ENCODE measurements around the gene TMEM38A.

TMEM38A gene

GRCh38 chr19:16660763-16661479 is at the start of gene TMEM38A:
TMEM38A (plus strand) TSS chr19:16661139; CDS start chr19:16661218, 79 bp downstream.
- no peak for TF ChIP-seq ZFX (IDR thresholded peaks at IDR 0.05; ENCODE audit: borderline replicate concordance)
- H3K27ac ChIP-seq, result peak within 1 kb of the TSS; percentile 83

- TF ChIP-seq ZFX (IDR thresholded peaks at IDR 0.05; ENCODE audit: borderline replicate concordance) (no peak), CTCF (IDR thresholded peaks at IDR 0.05) (no peak)
Observed at GRCh38 chr19:16612636-16613035, 48.3 kb upstream of the TMEM38A start.

DNA sequence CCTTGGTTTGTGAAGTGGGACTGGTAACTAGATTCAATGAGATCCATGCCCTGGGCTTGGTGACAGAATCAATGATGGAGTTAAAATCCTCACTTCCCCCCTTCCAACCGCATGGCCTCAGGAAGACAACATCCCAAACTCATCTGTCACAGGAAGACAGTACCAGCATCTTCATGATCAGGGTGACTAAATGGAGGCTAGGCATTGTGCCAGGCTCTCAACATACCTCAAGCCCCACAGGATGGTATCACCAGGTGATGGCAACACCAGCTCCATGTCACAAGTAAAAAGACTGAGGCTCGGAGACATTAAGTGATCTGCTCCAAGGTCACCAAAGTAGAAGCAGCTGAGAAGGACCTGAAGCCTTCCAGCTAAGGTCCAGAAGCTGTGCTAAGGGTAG is 47.1 kb upstream of the TMEM38A start:
- TF ChIP-seq CTCF (IDR thresholded peaks at IDR 0.05), result no peak
- TF ChIP-seq ZFX (IDR thresholded peaks at IDR 0.05; ENCODE audit: borderline replicate concordance), result no peak
- H3K27ac ChIP-seq, result peak overlapping the region; percentile 60

More at GRCh38 chr19:16612636-16613035, 48.3 kb upstream of the TMEM38A start:
- H3K27ac ChIP-seq, result peak overlapping the region; percentile 60

- peak overlapping the region; percentile 51 for H3K27ac ChIP-seq
- no peak for TF ChIP-seq ZFX (IDR thresholded peaks at IDR 0.05; ENCODE audit: borderline replicate concordance)
- no peak for TF ChIP-seq CTCF (IDR thresholded peaks at IDR 0.05)
Observed at GRCh38 chr19:16614941-16615340, 46.0 kb upstream of the TMEM38A start.

- TF ChIP-seq ZFX (IDR thresholded peaks at IDR 0.05; ENCODE audit: borderline replicate concordance) (no peak), CTCF (IDR thresholded peaks at IDR 0.05) (no peak)
- H3K27ac ChIP-seq, result peak overlapping the region; percentile 51
Observed at GRCh38 chr19:16615808-16616207, 45.1 kb upstream of the TMEM38A start.

DNA sequence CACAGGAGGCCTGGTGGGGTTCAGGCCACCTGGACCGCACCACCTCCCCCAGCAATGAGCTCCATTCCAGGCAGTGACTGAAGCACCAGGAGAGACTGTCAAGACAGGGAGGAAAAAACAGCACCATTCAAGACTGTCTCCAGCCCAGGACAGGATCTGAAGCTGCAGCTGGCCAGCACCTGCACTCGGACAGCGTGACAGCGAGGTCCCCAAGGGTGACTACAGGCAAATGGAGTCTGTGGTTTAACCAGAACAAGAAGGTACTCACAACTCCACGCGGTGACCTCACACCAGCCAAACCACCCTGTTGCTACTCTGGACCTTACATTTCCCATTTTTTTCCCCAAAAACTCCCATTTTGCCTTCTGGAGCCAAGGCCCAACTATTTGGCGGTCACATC is 42.7 kb upstream of the TMEM38A start:
- no peak overlapping the region for H3K27ac ChIP-seq
- TF ChIP-seq ZFX (IDR thresholded peaks at IDR 0.05; ENCODE audit: borderline replicate concordance) (no peak), CTCF (IDR thresholded peaks at IDR 0.05) (no peak)

GRCh38 chr19:16619457-16619856 is 41.5 kb upstream of the TMEM38A start:
- no peak for TF ChIP-seq CTCF (IDR thresholded peaks at IDR 0.05)
- TF ChIP-seq ZFX (IDR thresholded peaks at IDR 0.05; ENCODE audit: borderline replicate concordance), result no peak
- H3K27ac ChIP-seq, result no peak overlapping the region
